ENCODE measurements around the gene LONP2.
A peak's percentile ranks its signal among the peaks of the same experiment; 100 is the strongest.
"Not testable (repeated sequence)": the region's sequence is repeated elsewhere in the genome, so short reads cannot be mapped to it uniquely, and the experiment has no call there.

The LONP2 gene

DNA sequence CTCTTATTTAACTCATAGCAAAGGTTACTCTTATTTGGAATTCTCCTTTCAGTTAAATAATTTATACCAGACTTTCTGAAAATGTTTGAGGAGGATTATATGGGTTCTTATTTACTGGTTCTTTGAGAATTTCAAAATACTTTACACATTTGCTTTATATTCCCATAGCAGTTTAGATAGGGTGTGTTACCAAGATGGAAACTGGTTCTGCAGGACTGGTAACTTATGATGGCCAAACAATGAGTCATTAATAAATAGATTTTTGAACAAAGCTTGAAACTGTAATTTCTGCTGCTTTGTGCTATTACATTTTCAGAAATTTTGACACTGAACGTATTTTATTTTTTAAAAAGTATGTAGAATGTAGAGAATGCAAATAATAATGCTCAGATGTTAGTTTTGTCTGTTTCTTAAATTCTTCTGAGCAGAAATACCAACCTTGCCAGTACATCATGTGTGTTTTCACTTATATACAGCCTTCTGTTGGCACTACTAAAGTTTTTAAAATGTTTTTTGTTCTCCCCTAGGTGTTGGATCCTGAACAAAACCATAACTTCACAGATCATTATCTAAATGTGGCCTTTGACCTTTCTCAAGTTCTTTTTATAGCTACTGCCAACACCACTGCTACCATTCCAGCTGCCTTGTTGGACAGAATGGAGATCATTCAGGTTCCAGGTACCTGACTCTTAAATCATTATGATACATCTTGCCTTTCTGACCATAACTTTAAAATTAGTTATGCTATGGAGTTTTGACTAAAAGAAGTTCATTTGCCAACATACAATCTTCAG is 51.6 kb downstream of the LONP2 start:
- DNase-seq, result no peak

DNA sequence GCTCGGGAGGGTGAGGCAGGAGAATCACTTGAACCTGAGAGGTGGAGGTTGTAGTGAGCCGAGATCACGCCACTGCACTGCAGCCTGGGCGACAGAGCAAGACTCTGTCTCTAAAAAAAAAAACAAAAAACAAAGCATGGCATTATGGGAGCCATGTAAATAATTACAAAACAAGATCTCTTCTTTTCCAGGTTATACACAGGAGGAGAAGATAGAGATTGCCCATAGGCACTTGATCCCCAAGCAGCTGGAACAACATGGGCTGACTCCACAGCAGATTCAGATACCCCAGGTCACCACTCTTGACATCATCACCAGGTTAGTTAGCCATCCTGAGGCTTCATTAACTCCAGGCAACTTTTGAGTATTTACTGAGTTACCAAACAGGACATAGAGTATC is 55.4 kb downstream of the LONP2 start:
- no peak for DNase-seq

DNA sequence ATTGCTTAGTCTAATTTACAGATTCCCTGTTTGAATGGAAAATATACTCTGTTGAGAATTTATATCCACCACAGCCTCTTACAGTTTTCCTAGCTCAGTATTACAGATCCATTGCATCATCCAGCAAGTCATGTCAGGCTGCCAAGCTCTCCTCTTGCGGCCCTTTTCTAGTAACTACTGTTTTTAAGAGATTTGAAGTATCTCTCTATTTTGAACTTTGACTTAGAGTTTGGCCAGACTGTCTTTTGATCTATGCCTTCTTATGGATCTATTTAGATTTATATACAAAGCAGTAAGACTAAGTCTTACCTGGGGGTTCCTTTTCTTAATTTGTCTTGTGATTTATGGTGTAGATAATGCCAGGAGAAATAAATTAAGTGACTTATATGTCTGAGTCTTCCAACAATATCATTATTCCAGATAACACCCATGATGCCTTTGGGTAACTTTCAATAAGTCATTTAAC is 56.3 kb downstream of the LONP2 start:
- no peak for DNase-seq

DNA sequence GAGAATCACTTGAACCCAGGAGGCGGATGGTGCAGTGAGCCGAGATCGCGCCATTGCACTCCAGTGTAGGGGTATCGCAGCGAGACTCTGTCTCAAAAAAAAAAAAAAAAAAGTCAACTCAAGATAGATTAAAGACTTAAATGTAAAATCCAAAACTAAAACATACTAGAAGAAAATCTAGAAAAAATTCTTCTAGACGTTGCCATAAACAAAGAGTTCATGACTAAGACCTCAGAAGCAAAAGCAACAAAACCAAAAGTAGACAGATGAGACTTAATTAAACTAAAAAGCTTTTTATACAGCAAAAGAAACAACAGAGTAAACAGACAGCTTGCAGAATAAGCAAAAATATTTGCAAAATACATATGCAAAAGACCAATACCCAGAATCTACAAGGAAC is 64.4 kb downstream of the LONP2 start:
- no peak for DNase-seq

GRCh38 chr16:48310908-48311641 is 67.0 kb downstream of the LONP2 start:
- DNase-seq, result no peak

DNA sequence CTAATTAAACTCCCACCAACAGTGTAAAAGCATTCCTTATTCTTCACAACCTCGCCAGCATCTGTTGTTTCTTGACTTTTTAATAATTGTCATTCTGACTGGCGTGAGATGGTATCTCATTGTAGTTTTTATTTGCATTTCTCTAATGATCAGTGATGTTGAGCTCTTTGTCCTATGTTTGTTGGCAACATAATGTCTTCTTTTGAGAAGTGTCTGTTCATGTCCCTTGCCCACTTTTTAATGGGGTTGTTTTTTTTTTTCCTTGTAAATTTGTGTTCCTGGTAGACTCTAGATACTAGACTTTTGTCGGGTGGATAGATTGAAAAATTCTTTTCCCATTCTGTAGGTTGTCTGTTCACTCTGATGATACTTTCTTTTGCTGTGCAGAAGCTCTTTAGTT is 69.8 kb downstream of the LONP2 start:
- DNase-seq, result not testable (repeated sequence)

- DNase-seq, result no peak
Observed at GRCh38 chr16:48317026-48317425, 72.9 kb downstream of the LONP2 start.

- no peak for DNase-seq
Observed at GRCh38 chr16:48317614-48318315, 73.7 kb downstream of the LONP2 start.

DNA sequence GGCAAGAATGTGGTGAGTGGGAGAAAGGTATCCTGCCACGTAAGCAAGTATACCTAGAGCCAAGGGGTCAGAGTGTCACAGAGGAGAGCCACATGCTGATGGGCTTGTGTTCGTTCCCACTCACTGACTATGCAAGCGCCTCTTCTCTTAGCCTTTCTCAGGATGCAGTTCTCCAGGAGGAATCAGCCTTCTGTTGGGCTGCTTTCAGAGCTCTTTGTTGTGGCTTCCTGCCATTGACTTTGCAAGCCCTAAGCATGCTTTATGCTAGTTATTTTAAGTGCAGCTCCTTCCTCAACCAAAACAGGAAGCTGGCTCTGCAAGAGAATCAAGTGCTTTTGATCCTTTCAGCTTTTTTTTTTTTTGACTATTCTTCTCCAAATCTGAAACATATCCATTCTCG is 74.5 kb downstream of the LONP2 start:
- no peak for DNase-seq

- no peak for DNase-seq
Observed at GRCh38 chr16:48321317-48322036, 77.4 kb downstream of the LONP2 start.

GRCh38 chr16:48323783-48324775 is 80.0 kb downstream of the LONP2 start:
- DNase-seq, result no peak

DNA sequence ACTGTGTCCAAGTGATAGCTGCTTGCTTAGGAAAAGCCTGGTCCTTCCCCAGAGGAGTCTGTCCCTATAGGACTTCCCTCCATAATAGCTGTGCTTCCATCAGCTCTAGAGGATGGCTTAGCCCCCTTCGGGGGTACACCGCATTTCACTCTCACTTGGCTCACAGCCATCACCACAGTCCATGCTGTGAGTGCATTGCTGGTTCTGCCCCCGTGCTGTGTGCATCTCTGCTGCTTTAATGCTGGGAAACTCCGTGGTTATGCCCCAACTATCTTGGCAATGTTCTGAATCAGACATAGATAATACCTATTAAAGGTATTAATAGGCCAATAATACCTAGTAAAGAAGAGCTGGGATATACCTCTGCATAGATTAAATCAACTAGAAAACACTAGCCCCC is 82.8 kb downstream of the LONP2 start:
- DNase-seq, result no peak

DNA sequence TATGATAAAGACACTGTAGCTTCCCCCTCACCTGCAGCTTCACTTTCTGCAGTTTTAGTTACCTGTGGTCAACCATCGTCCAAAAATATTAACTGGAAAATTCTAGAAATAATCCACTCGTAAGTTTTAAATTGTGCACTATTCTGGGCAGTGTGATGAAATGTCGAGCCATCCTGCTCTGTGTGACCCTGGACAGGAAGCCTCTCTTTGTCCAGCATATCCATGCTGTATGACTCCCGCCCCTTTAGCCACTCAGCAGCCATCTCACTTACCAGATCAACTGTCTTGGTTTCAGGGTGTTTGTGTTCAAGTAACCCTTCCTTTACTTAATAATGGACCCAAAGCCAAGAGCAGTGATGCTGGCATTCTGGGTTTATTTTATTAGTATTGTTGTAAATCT is 85.0 kb downstream of the LONP2 start:
- no peak for DNase-seq

GRCh38 chr16:48330189-48330840 is 86.2 kb downstream of the LONP2 start:
- no peak for DNase-seq

GRCh38 chr16:48330841-48331192 is 86.7 kb downstream of the LONP2 start:
- DNase-seq, result no peak

GRCh38 chr16:48332978-48333377 is 88.9 kb downstream of the LONP2 start:
- no peak for DNase-seq

DNA sequence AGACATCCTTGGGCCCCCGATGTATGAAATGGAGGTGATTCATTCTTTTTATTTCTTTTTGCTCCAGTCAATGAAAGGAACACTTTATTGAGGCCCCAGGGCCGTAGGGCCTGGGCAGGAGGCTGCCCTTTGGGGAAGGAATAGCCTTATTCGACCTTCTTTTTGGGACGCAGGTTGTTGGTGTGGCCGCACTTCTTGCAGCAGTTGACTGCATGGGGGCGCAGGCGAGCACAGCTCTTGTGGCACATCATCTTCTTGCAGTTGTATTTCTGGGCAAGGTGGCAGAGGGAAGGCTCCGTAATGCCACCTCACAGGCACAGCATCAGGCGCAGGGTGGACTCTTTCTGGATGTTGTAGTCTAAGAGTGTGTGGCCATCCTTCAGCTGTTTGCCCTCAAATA is 90.2 kb downstream of the LONP2 start:
- DNase-seq, result no peak

DNA sequence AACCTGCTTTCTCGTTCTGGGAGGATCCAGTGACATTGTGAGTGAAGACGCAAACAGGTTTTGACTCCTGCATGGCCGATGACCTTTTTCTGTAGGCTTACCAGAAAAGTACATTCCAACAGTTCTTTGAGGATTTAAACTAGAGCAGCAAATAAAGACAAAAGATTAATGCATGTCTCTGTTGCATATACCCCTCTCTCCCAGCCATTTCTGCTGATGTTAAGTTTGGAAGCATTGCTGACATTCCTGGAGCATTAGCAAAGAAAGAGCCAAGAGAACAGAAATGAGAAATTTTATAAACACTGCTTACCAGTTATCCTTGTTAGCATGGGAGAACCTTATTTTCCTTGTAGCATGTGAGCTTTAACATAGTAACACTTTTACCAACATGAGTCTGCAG is 91.9 kb downstream of the LONP2 start:
- DNase-seq, result no peak

- no peak for DNase-seq
Observed at GRCh38 chr16:48340054-48340453, 96.0 kb downstream of the LONP2 start.

DNA sequence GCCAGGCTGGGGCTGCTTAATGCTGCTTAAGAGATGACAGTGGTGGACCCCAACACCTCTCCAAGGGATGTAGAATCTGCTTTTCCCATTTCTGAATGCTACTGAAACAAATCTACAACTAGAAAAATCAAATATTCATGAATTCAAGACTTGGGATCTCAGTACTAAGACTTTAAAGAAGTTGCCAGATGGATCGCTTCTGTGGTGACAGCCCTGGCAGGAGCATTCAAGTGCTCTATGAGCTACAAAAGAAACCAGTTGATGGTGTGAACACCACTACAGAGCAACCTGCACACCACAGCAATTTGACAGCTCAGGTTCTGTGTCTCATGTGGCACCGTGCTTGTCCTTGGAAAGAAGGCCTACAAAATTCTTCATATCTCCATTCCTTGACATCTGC is 98.5 kb downstream of the LONP2 start:
- DNase-seq, result no peak

GRCh38 chr16:48347191-48347865 is 103.2 kb downstream of the LONP2 start:
- peak; percentile 60 for DNase-seq

Measured in NCI-H2227 treated with DMSO at 0.1 percent for 48 hours (cell line).